ENCODE results near the gene CENPT. TPM values are rescaled to one million over a fixed set of nuclear protein-coding genes. Genes with fewer than 3 reads are reported as not detected.
A peak's percentile ranks its signal among the peaks of the same experiment; 100 is the strongest.
"Not testable (repeated sequence)": the region's sequence is repeated elsewhere in the genome, so short reads cannot be mapped to it uniquely, and the experiment has no call there.

CENPT gene
- total and polyA plus RNA-seq, 11 donors = 14.4 to 31.2 (median 21.8) TPM

- Histone ChIP-seq H3K4me1 (peaks cover 0 to 25% (median 11%) of the 10 kb centered on the region in 12 donors), H3K27me3 (no peaks in the 10 kb centered on the region), H3K4me3 (no peak overlapping the region), H3K9me3 (no peaks in the 10 kb centered on the region), H3K27ac (no peak overlapping the region), H3K36me3 (no peaks in the 10 kb centered on the region)
- no peak for TF ChIP-seq POLR2A (IDR thresholded peaks at IDR 0.05)
- no peak for TF ChIP-seq CTCF (IDR thresholded peaks at IDR 0.05)
- 85 to 95% (median 89%) methylated on average over 2 of the region's 2 CpGs for WGBS, 4 donors
- no peak for DNase-seq
- ATAC-seq = no peak
- intact Hi-C loops (cut with DNase I) = loop anchor here in 2 of 10 donors (10.0 kb wide), 2 partner anchors 163 to 173 kb away; partner anchors contain the start of genes ACD (in 1 of the 2), C16orf86 (in 1 of the 2), ENKD1 (in 1 of the 2) and PARD6A (in 1 of the 2)
Observed at GRCh38 chr16:67837811-67838210, 9.7 kb downstream of the CENPT start.

- not testable (repeated sequence) for H3K4me3 ChIP-seq, H3K27ac ChIP-seq, H3K36me3 ChIP-seq, H3K9me3 ChIP-seq, H3K27me3 ChIP-seq, ATAC-seq, DNase-seq
- 90 to 96% (median 94%) methylated on average over 10 of the region's 10 CpGs for WGBS, 4 donors
- peaks cover 0 to 25% (median 15%) of the 10 kb centered on the region in 12 donors for H3K4me1 ChIP-seq
- intact Hi-C loops (cut with DNase I) = loop anchor here in 2 of 10 donors (10.0 kb wide), 2 partner anchors 162 to 172 kb away; partner anchors contain the start of genes ACD (in 1 of the 2), C16orf86 (in 1 of the 2), ENKD1 (in 1 of the 2) and PARD6A (in 1 of the 2)
Observed at GRCh38 chr16:67837190-67837589, 10.3 kb downstream of the CENPT start.

GRCh38 chr16:67834242-67834614 is 13.3 kb downstream of the CENPT start:
- TF ChIP-seq POLR2A (IDR thresholded peaks at IDR 0.05) (no peak), CTCF (IDR thresholded peaks at IDR 0.05) (no peak)
- DNase-seq (no peak), ATAC-seq (no peak)
- peaks cover 0 to 30% (median 28%) of the 10 kb centered on the region in 9 donors for H3K36me3 ChIP-seq
- peaks cover 0 to 19% (median 14%) of the 10 kb centered on the region in 12 donors for H3K4me1 ChIP-seq
- intact Hi-C loops (cut with DNase I) = loop anchor here in 7 of 10 donors (5.0 to 10.0 kb wide), 5 partner anchors 38 to 169 kb away; partner anchors contain the start of genes EDC4 (in 2 of the 7), ACD (in 1 of the 7), C16orf86 (in 1 of the 7) and ENKD1 (in 1 of the 7)
- H3K27ac ChIP-seq = peak overlapping the region in 11 of 12 donors; percentile 3 to 86 (median 71)
- WGBS, 4 donors = 71 to 79% (median 75%) methylated on average over 10 of the region's 10 CpGs
- H3K9me3 ChIP-seq = no peaks in the 10 kb centered on the region
- H3K27me3 ChIP-seq = no peaks in the 10 kb centered on the region
- H3K4me3 ChIP-seq = peak overlapping the region in 11 of 12 donors; percentile 60 to 94 (median 86)

- DNase-seq = peak; percentile 94 to 98 (median 95)
- TF ChIP-seq CTCF (IDR thresholded peaks at IDR 0.05) (peak in 1 of 12 donors; percentile 21), POLR2A (IDR thresholded peaks at IDR 0.05) (peak; percentile 45 to 63)
- Histone ChIP-seq H3K4me3 (peak overlapping the region; percentile 60 to 94 (median 81)), H3K4me1 (peaks cover 0 to 19% (median 14%) of the 10 kb centered on the region in 12 donors), H3K27ac (peak overlapping the region in 11 of 12 donors; percentile 3 to 86 (median 71)), H3K36me3 (peaks cover 0 to 36% (median 34%) of the 10 kb centered on the region in 9 donors), H3K9me3 (no peaks in the 10 kb centered on the region), H3K27me3 (no peaks in the 10 kb centered on the region)
- ATAC-seq = peak; percentile 96 to 99 (median 98)
- 0 to 1% (median 1%) methylated on average over 22 to 49 of the region's 49 CpGs for WGBS, 4 donors
- intact Hi-C loops (cut with DNase I) = loop anchor here in 7 of 10 donors (5.0 to 10.0 kb wide), 5 partner anchors 39 to 169 kb away; partner anchors contain the start of genes EDC4 (in 2 of the 7), ACD (in 1 of the 7), C16orf86 (in 1 of the 7) and ENKD1 (in 1 of the 7)
Observed at GRCh38 chr16:67833415-67834241, 13.9 kb downstream of the CENPT start.
